ENCODE data around the gene DTYMK.

DNA sequence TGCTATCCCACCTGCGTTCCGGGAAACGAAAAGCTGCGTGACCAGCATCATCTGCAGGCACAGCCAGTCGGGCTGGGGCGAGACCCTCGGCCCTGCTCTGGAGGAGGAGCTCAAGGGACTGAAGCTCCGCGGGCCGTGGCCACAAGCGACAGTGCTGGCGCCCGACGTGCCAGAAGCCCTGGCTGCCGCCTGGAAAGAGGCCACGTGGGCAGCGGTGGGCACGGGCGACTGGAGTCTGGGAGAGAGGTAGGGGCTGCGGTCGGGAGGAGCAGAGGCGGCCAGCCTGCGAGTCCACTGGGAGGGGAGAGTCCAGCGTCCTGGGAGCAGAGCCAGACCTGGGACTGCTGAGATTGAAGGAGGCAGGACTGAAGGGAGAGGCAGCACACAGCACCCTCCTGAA, 9.2 kb downstream of the DTYMK start:
- TF ChIP-seq, protein P1, sequence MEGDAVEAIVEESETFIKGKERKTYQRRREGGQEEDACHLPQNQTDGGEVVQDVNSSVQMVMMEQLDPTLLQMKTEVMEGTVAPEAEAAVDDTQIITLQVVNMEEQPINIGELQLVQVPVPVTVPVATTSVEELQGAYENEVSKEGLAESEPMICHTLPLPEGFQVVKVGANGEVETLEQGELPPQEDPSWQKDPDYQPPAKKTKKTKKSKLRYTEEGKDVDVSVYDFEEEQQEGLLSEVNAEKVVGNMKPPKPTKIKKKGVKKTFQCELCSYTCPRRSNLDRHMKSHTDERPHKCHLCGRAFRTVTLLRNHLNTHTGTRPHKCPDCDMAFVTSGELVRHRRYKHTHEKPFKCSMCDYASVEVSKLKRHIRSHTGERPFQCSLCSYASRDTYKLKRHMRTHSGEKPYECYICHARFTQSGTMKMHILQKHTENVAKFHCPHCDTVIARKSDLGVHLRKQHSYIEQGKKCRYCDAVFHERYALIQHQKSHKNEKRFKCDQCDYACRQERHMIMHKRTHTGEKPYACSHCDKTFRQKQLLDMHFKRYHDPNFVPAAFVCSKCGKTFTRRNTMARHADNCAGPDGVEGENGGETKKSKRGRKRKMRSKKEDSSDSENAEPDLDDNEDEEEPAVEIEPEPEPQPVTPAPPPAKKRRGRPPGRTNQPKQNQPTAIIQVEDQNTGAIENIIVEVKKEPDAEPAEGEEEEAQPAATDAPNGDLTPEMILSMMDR (IDR thresholded peaks at IDR 0.05; ENCODE audit: poor library complexity): no peak
- TF ChIP-seq EZH2 (IDR thresholded peaks at IDR 0.05; ENCODE audit: borderline replicate concordance) (no peak), EZH2phosphoT487 (IDR thresholded peaks at IDR 0.05; ENCODE audit: low read depth, severe bottlenecking, unreplicated experiment) (no peak)

All from hepatocyte (in vitro differentiated cells).